ENCODE data around the gene RABL6.
"Not testable (repeated sequence)": the region's sequence is repeated elsewhere in the genome, so short reads cannot be mapped to it uniquely, and the experiment has no call there.

Gene RABL6

GRCh38 chr9:136807281-136808074 is at the start of gene RABL6:
RABL6 (plus strand) TSS chr9:136807948; CDS start chr9:136808197, 249 bp downstream.
- H3K4me1 ChIP-seq (ENCODE audit: control insufficient read depth in 2 of 2, insufficient read depth in 2 of 2, low read length in 2 of 2) = peaks cover 24 to 26% of the 10 kb centered on the region in 2 donors
- peaks cover 0 to 4% of the 10 kb centered on the region in 2 donors for H3K36me3 ChIP-seq (ENCODE audit: control insufficient read depth in 2 of 2, insufficient read depth in 2 of 2, low read length in 2 of 2)

GRCh38 chr9:136759001-136759400 is 48.7 kb upstream of the RABL6 start:
- no peaks in the 10 kb centered on the region for H3K36me3 ChIP-seq (ENCODE audit: control insufficient read depth in 2 of 2, insufficient read depth in 2 of 2, low read length in 2 of 2)
- peaks cover 0 to 6% of the 10 kb centered on the region in 2 donors for H3K9me3 ChIP-seq (ENCODE audit: control insufficient read depth in 2 of 2, low read length in 2 of 2)
- H3K27me3 ChIP-seq (ENCODE audit: control insufficient read depth in 2 of 2, insufficient read depth in 2 of 2, low read length in 2 of 2) = peaks cover 0 to 2% of the 10 kb centered on the region in 2 donors
- no peak overlapping the region for H3K9ac ChIP-seq (ENCODE audit: low read depth in 1 of 2, low read length in 2 of 2)
- no peak overlapping the region for H3K27ac ChIP-seq (ENCODE audit: low read depth in 2 of 2, low read length in 2 of 2)
- H3K4me3 ChIP-seq (ENCODE audit: low read length in 2 of 2) = no peak overlapping the region
- no peaks in the 10 kb centered on the region for H3K4me1 ChIP-seq (ENCODE audit: control insufficient read depth in 2 of 2, insufficient read depth in 2 of 2, low read length in 2 of 2)

More at GRCh38 chr9:136807281-136808074, at the start of gene RABL6:
- Histone ChIP-seq H3K27me3 (ENCODE audit: control insufficient read depth in 2 of 2, insufficient read depth in 2 of 2, low read length in 2 of 2) (no peaks in the 10 kb centered on the region), H3K27ac (ENCODE audit: low read depth in 2 of 2, low read length in 2 of 2) (peak within 1 kb of the TSS; percentile 89 to 91), H3K4me3 (ENCODE audit: low read length in 2 of 2) (peak within 1 kb of the TSS; percentile 70 to 75), H3K9me3 (ENCODE audit: control insufficient read depth in 2 of 2, low read length in 2 of 2) (no peaks in the 10 kb centered on the region), H3K9ac (ENCODE audit: low read depth in 1 of 2, low read length in 2 of 2) (peak within 1 kb of the TSS; percentile 74 to 84)

- Histone ChIP-seq H3K4me1 (ENCODE audit: control insufficient read depth in 2 of 2, insufficient read depth in 2 of 2, low read length in 2 of 2) (peaks cover 2 to 3% of the 10 kb centered on the region in 2 donors), H3K9ac (ENCODE audit: low read depth in 1 of 2, low read length in 2 of 2) (no peak overlapping the region), H3K27ac (ENCODE audit: low read depth in 2 of 2, low read length in 2 of 2) (no peak overlapping the region), H3K4me3 (ENCODE audit: low read length in 2 of 2) (no peak overlapping the region), H3K9me3 (ENCODE audit: control insufficient read depth in 2 of 2, low read length in 2 of 2) (peaks cover 0 to 6% of the 10 kb centered on the region in 2 donors), H3K36me3 (ENCODE audit: control insufficient read depth in 2 of 2, insufficient read depth in 2 of 2, low read length in 2 of 2) (no peaks in the 10 kb centered on the region), H3K27me3 (ENCODE audit: control insufficient read depth in 2 of 2, insufficient read depth in 2 of 2, low read length in 2 of 2) (peaks cover 0 to 2% of the 10 kb centered on the region in 2 donors)
Measured at GRCh38 chr9:136759436-136760325, 48.1 kb upstream of the RABL6 start.

GRCh38 chr9:136760424-136760823 is 47.3 kb upstream of the RABL6 start:
- H3K9ac ChIP-seq (ENCODE audit: low read depth in 1 of 2, low read length in 2 of 2) = no peak overlapping the region
- peaks cover 5 to 10% of the 10 kb centered on the region in 2 donors for H3K4me1 ChIP-seq (ENCODE audit: control insufficient read depth in 2 of 2, insufficient read depth in 2 of 2, low read length in 2 of 2)
- peaks cover 0 to 6% of the 10 kb centered on the region in 2 donors for H3K9me3 ChIP-seq (ENCODE audit: control insufficient read depth in 2 of 2, low read length in 2 of 2)
- H3K36me3 ChIP-seq (ENCODE audit: control insufficient read depth in 2 of 2, insufficient read depth in 2 of 2, low read length in 2 of 2) = no peaks in the 10 kb centered on the region
- peaks cover 0 to 2% of the 10 kb centered on the region in 2 donors for H3K27me3 ChIP-seq (ENCODE audit: control insufficient read depth in 2 of 2, insufficient read depth in 2 of 2, low read length in 2 of 2)
- no peak overlapping the region for H3K4me3 ChIP-seq (ENCODE audit: low read length in 2 of 2)
- H3K27ac ChIP-seq (ENCODE audit: low read depth in 2 of 2, low read length in 2 of 2) = no peak overlapping the region

- not testable (repeated sequence) for H3K27ac ChIP-seq (ENCODE audit: low read depth in 2 of 2, low read length in 2 of 2); H3K4me3 ChIP-seq (ENCODE audit: low read length in 2 of 2); H3K36me3 ChIP-seq (ENCODE audit: control insufficient read depth in 2 of 2, insufficient read depth in 2 of 2, low read length in 2 of 2); H3K9ac ChIP-seq (ENCODE audit: low read depth in 1 of 2, low read length in 2 of 2); H3K27me3 ChIP-seq (ENCODE audit: control insufficient read depth in 2 of 2, insufficient read depth in 2 of 2, low read length in 2 of 2); H3K9me3 ChIP-seq (ENCODE audit: control insufficient read depth in 2 of 2, low read length in 2 of 2)
- peaks cover 5 to 14% of the 10 kb centered on the region in 2 donors for H3K4me1 ChIP-seq (ENCODE audit: control insufficient read depth in 2 of 2, insufficient read depth in 2 of 2, low read length in 2 of 2)
Measured at GRCh38 chr9:136760834-136761544, 46.8 kb upstream of the RABL6 start.

- no peak overlapping the region for H3K9ac ChIP-seq (ENCODE audit: low read depth in 1 of 2, low read length in 2 of 2)
- peaks cover 0 to 2% of the 10 kb centered on the region in 2 donors for H3K27me3 ChIP-seq (ENCODE audit: control insufficient read depth in 2 of 2, insufficient read depth in 2 of 2, low read length in 2 of 2)
- H3K9me3 ChIP-seq (ENCODE audit: control insufficient read depth in 2 of 2, low read length in 2 of 2) = no peaks in the 10 kb centered on the region
- H3K36me3 ChIP-seq (ENCODE audit: control insufficient read depth in 2 of 2, insufficient read depth in 2 of 2, low read length in 2 of 2) = no peaks in the 10 kb centered on the region
- H3K4me3 ChIP-seq (ENCODE audit: low read length in 2 of 2) = no peak overlapping the region
- H3K27ac ChIP-seq (ENCODE audit: low read depth in 2 of 2, low read length in 2 of 2) = no peak overlapping the region
- peaks cover 5 to 16% of the 10 kb centered on the region in 2 donors for H3K4me1 ChIP-seq (ENCODE audit: control insufficient read depth in 2 of 2, insufficient read depth in 2 of 2, low read length in 2 of 2)
Measured at GRCh38 chr9:136761545-136761981, 46.2 kb upstream of the RABL6 start.

- no peaks in the 10 kb centered on the region for H3K36me3 ChIP-seq (ENCODE audit: control insufficient read depth in 2 of 2, insufficient read depth in 2 of 2, low read length in 2 of 2)
- H3K27me3 ChIP-seq (ENCODE audit: control insufficient read depth in 2 of 2, insufficient read depth in 2 of 2, low read length in 2 of 2) = peaks cover 0 to 2% of the 10 kb centered on the region in 2 donors
Measured at GRCh38 chr9:136762221-136762691, 45.5 kb upstream of the RABL6 start.

GRCh38 chr9:136762915-136763648 is 44.7 kb upstream of the RABL6 start:
- H3K27ac ChIP-seq (ENCODE audit: low read depth in 2 of 2, low read length in 2 of 2) = no peak overlapping the region
- peaks cover 0 to 6% of the 10 kb centered on the region in 2 donors for H3K27me3 ChIP-seq (ENCODE audit: control insufficient read depth in 2 of 2, insufficient read depth in 2 of 2, low read length in 2 of 2)
- H3K9me3 ChIP-seq (ENCODE audit: control insufficient read depth in 2 of 2, low read length in 2 of 2) = no peaks in the 10 kb centered on the region
- no peak overlapping the region for H3K9ac ChIP-seq (ENCODE audit: low read depth in 1 of 2, low read length in 2 of 2)
- H3K36me3 ChIP-seq (ENCODE audit: control insufficient read depth in 2 of 2, insufficient read depth in 2 of 2, low read length in 2 of 2) = no peaks in the 10 kb centered on the region
- no peak overlapping the region for H3K4me3 ChIP-seq (ENCODE audit: low read length in 2 of 2)
- peaks cover 5 to 18% of the 10 kb centered on the region in 2 donors for H3K4me1 ChIP-seq (ENCODE audit: control insufficient read depth in 2 of 2, insufficient read depth in 2 of 2, low read length in 2 of 2)

More at GRCh38 chr9:136762221-136762691, 45.5 kb upstream of the RABL6 start:
- H3K9ac ChIP-seq (ENCODE audit: low read depth in 1 of 2, low read length in 2 of 2) = no peak overlapping the region
- no peak overlapping the region for H3K4me3 ChIP-seq (ENCODE audit: low read length in 2 of 2)
- H3K27ac ChIP-seq (ENCODE audit: low read depth in 2 of 2, low read length in 2 of 2) = no peak overlapping the region
- H3K4me1 ChIP-seq (ENCODE audit: control insufficient read depth in 2 of 2, insufficient read depth in 2 of 2, low read length in 2 of 2) = peaks cover 5 to 18% of the 10 kb centered on the region in 2 donors
- H3K9me3 ChIP-seq (ENCODE audit: control insufficient read depth in 2 of 2, low read length in 2 of 2) = no peaks in the 10 kb centered on the region

- no peak overlapping the region for H3K27ac ChIP-seq (ENCODE audit: low read depth in 2 of 2, low read length in 2 of 2)
- no peaks in the 10 kb centered on the region for H3K36me3 ChIP-seq (ENCODE audit: control insufficient read depth in 2 of 2, insufficient read depth in 2 of 2, low read length in 2 of 2)
- H3K9ac ChIP-seq (ENCODE audit: low read depth in 1 of 2, low read length in 2 of 2) = no peak overlapping the region
- H3K9me3 ChIP-seq (ENCODE audit: control insufficient read depth in 2 of 2, low read length in 2 of 2) = no peaks in the 10 kb centered on the region
- H3K27me3 ChIP-seq (ENCODE audit: control insufficient read depth in 2 of 2, insufficient read depth in 2 of 2, low read length in 2 of 2) = peaks cover 0 to 6% of the 10 kb centered on the region in 2 donors
- no peak overlapping the region for H3K4me3 ChIP-seq (ENCODE audit: low read length in 2 of 2)
- H3K4me1 ChIP-seq (ENCODE audit: control insufficient read depth in 2 of 2, insufficient read depth in 2 of 2, low read length in 2 of 2) = peaks cover 5 to 18% of the 10 kb centered on the region in 2 donors
Measured at GRCh38 chr9:136763649-136764035, 44.1 kb upstream of the RABL6 start.
